ENCODE results near the gene PVR.

The PVR gene

GRCh38 chr19:44635581-44636438 lies 7.9 kb upstream of the PVR start:
- TF ChIP-seq, protein P1, sequence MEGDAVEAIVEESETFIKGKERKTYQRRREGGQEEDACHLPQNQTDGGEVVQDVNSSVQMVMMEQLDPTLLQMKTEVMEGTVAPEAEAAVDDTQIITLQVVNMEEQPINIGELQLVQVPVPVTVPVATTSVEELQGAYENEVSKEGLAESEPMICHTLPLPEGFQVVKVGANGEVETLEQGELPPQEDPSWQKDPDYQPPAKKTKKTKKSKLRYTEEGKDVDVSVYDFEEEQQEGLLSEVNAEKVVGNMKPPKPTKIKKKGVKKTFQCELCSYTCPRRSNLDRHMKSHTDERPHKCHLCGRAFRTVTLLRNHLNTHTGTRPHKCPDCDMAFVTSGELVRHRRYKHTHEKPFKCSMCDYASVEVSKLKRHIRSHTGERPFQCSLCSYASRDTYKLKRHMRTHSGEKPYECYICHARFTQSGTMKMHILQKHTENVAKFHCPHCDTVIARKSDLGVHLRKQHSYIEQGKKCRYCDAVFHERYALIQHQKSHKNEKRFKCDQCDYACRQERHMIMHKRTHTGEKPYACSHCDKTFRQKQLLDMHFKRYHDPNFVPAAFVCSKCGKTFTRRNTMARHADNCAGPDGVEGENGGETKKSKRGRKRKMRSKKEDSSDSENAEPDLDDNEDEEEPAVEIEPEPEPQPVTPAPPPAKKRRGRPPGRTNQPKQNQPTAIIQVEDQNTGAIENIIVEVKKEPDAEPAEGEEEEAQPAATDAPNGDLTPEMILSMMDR (IDR thresholded peaks at IDR 0.05; ENCODE audit: borderline replicate concordance, insufficient read depth, low read depth, low read length): no peak
- no peak overlapping the region for H3K4me3 ChIP-seq (ENCODE audit: low read depth, low read length)

DNA sequence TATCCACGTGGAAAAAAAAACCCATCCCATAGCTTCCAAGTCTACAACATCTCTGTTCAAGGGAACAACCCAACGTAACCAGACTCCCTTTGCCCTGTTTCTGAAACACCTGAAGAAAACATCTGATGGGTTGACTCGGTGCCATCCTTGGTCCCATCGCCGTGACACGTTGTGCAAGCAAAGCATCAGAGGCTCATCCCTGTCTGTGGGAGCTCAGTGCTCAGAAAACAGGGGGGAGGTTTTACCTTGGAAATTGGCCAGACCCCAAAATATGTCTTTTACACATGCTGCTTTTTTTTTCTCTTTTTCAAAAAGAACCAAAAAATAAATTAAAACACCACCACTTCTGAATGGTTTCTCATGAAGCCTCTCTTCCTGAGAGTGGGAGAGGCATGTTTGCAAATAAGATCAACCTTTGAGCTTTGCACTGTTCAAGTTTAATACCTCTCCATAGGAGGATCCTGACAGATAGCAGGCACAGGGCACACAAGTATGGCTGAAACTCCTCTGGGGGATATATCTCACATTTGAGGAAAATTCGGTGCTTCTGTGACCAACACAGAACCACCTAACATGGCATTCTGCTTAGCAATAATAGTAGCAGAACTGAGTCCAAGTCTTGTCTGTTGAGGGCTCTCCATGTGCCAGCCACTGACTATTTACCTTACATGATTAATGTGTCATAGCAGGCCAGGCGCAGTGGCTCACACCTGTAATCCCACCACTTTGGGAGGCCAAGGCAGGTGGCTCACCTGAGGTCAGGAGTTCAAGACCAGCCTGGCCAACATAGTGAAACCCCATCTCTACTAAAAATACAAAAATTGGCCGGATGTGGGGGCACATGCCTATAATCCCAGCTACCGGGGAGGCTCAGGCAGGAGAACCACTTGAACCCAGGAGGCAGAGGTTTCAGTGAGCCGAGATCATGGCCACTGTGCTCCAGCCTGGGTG lies 7.0 kb upstream of the PVR start:
- TF ChIP-seq, protein P1 (IDR thresholded peaks at IDR 0.05; ENCODE audit: borderline replicate concordance, insufficient read depth, low read depth, low read length): no peak

GRCh38 chr19:44637390-44637764 lies 6.3 kb upstream of the PVR start:
- no peak overlapping the region for H3K4me3 ChIP-seq (ENCODE audit: low read depth, low read length)
- TF ChIP-seq, protein P1 (IDR thresholded peaks at IDR 0.05; ENCODE audit: borderline replicate concordance, insufficient read depth, low read depth, low read length): no peak

More for the DNA sequence above, 7.0 kb upstream of the PVR start:
- H3K4me3 ChIP-seq (ENCODE audit: low read depth, low read length): no peak overlapping the region

GRCh38 chr19:44640518-44640917 lies 3.2 kb upstream of the PVR start:
- TF ChIP-seq, protein P1 (IDR thresholded peaks at IDR 0.05; ENCODE audit: borderline replicate concordance, insufficient read depth, low read depth, low read length): no peak

DNA sequence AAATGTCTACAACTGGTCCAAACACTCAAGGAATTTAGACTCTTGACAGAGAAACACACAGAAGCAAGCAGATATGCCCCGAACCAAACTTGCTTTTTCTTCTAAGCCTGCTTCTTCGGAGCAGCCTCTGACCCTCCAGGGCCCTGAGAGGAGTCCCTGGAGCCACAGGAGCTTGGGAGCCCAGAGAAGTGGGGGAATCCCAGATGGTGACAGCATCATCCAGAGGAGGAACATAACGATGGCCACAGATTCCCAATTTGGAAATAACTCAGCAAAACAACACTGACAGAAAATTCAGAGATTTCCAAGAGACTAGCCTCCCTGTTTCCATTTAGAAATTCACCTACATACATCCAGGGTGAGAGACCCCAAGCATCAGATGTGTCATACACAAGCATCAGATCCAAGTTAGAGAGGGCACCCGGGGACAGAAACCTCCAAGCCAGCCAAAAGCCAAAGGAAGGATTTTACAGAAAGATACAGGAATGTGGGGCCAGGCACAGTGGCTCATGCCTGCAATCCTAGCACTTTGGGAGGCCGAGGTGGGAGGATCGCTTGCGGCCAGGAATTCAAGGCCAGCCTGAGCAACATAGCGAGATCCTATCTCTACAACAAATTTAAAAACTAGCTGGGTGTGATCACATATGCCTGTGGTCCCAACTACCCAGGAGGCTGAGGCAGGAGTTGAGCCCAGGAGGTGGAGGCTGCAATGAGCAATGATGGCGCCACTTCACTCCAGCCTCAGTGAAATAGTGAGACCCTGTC lies 2.0 kb upstream of the PVR start:
- TF ChIP-seq, protein P1 (IDR thresholded peaks at IDR 0.05; ENCODE audit: borderline replicate concordance, insufficient read depth, low read depth, low read length): no peak
- no peak overlapping the region for H3K4me3 ChIP-seq (ENCODE audit: low read depth, low read length)

More at GRCh38 chr19:44640518-44640917, 3.2 kb upstream of the PVR start:
- no peak overlapping the region for H3K4me3 ChIP-seq (ENCODE audit: low read depth, low read length)

DNA sequence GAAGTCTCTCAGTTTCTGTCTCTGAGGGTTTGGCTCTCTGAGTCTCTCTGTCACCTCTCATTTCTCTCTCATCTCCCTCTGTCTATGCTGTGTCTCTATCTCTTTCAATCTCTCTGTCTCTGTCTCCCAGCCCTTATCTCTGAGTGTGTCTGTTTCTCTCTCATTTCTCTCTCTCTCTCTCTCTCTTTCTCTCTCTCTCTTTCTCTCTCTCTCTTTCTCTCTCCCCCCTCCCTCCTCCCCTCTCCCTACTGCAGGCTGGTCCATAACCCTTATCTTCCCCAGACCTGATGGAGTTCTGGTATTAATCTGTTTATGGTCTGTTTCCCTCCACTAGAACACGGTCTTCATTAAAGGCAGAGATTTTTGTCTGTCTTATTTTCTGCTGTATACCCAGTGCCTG lies 1.3 kb upstream of the PVR start:
- H3K4me3 ChIP-seq (ENCODE audit: low read depth, low read length): no peak overlapping the region
- TF ChIP-seq, protein P1 (IDR thresholded peaks at IDR 0.05; ENCODE audit: borderline replicate concordance, insufficient read depth, low read depth, low read length): no peak
